ENCODE measurements around the gene CENPC.
"Not testable (repeated sequence)": the region's sequence is repeated elsewhere in the genome, so short reads cannot be mapped to it uniquely, and the experiment has no call there.

CENPC gene

GRCh38 chr4:67466751-67467150, 78.6 kb downstream of the CENPC start:
- no peak for DNase-seq (ENCODE audit: low read depth)

- no peak for DNase-seq (ENCODE audit: low read depth)
Measured at GRCh38 chr4:67465763-67466052, 79.6 kb downstream of the CENPC start.

GRCh38 chr4:67465032-67465762, 80.1 kb downstream of the CENPC start:
- DNase-seq (ENCODE audit: low read depth): no peak

- no peak for DNase-seq (ENCODE audit: low read depth)
Measured at GRCh38 chr4:67460574-67460973, 84.7 kb downstream of the CENPC start.

- DNase-seq (ENCODE audit: low read depth): no peak
Measured at GRCh38 chr4:67459164-67459563, 86.1 kb downstream of the CENPC start.

GRCh38 chr4:67456577-67457196, 88.6 kb downstream of the CENPC start:
- no peak for DNase-seq (ENCODE audit: low read depth)

GRCh38 chr4:67452846-67453205, 92.5 kb downstream of the CENPC start:
- not testable (repeated sequence) for DNase-seq (ENCODE audit: low read depth)

- DNase-seq (ENCODE audit: low read depth): no peak
Measured at GRCh38 chr4:67452100-67452845, 93.0 kb downstream of the CENPC start.

- no peak for DNase-seq (ENCODE audit: low read depth)
Measured at GRCh38 chr4:67451464-67451863, 93.8 kb downstream of the CENPC start.

GRCh38 chr4:67448621-67449020, 96.7 kb downstream of the CENPC start:
- DNase-seq (ENCODE audit: low read depth): no peak

GRCh38 chr4:67447873-67448272, 97.4 kb downstream of the CENPC start:
- no peak for DNase-seq (ENCODE audit: low read depth)

GRCh38 chr4:67446811-67447210, 98.5 kb downstream of the CENPC start:
- DNase-seq (ENCODE audit: low read depth): no peak

- not testable (repeated sequence) for DNase-seq (ENCODE audit: low read depth)
Measured at GRCh38 chr4:67445881-67446280, 99.4 kb downstream of the CENPC start.

GRCh38 chr4:67438975-67439374, 106.3 kb downstream of the CENPC start:
- DNase-seq (ENCODE audit: low read depth): no peak

- no peak for DNase-seq (ENCODE audit: low read depth)
Measured at GRCh38 chr4:67437974-67438713, 107.2 kb downstream of the CENPC start.

- DNase-seq (ENCODE audit: low read depth): no peak
Measured at GRCh38 chr4:67436742-67437141, 108.6 kb downstream of the CENPC start.

- DNase-seq (ENCODE audit: low read depth): no peak
Measured at GRCh38 chr4:67430989-67431388, 114.3 kb downstream of the CENPC start.

GRCh38 chr4:67428819-67429218, 116.5 kb downstream of the CENPC start:
- DNase-seq (ENCODE audit: low read depth): no peak
